AG04450 (cell line): ENCODE data around the gene LRRC3C. TPM values are rescaled to one million over a fixed set of nuclear protein-coding genes. Genes with fewer than 3 reads are reported as not detected.

Source experiments
- CTCF ChIA-PET: fragments of 300-600, 350-600 bp; formaldehyde crosslinking; extraction: SDS; loops from one replicate; lab custom pipeline; 2022; ENCODE audit warnings: antibody characterized with exemption, inconsistent platforms; lab: Charles Lee
- POLR2A ChIA-PET: fragments of 350-600 bp; formaldehyde crosslinking; extraction: SDS; loops from one replicate; lab custom pipeline; 2021; ENCODE audit warnings: antibody characterized with exemption, inconsistent platforms; lab: Yijun Ruan, JAX
- DNase-seq: peaks from one replicate; pipeline ENCODE4 v3.0.0-alpha.2; 2011; ENCODE audit warnings: low read depth, low spot score
- H3K27ac ChIP-seq: one replicate; pipeline ENCODE4 v1.5.1; 2012; ENCODE audit warnings: low read depth, low read length, control low read depth
- H3K27me3 ChIP-seq: one replicate; pipeline ENCODE4 v1.6.0; 2012; ENCODE audit warnings: low read length; ENCODE audit not compliant: control insufficient read depth, insufficient read depth
- H3K4me3 ChIP-seq: 2 replicates; pipeline ENCODE4 v1.5.1; 2011; ENCODE audit warnings: mild to moderate bottlenecking, low read depth, low read length, control low read depth
- H3K9me3 ChIP-seq: 2 replicates; pipeline ENCODE4 v1.5.1; 2012; ENCODE audit warnings: low read length; ENCODE audit not compliant: control insufficient read depth, insufficient read depth
- polyA plus RNA-seq: library from polyadenylated mRNA; depleted of rRNA; stranded (reverse); fragments of >200 nt; gene quantifications from 2 replicates; pipeline ENCODE4 v1.2.3, GENCODE V29; 2011; rRNA removed
- TF ChIP-seq, protein P1 (sequence below): IDR thresholded peaks from 2 replicates; pipeline ENCODE4 v1.5.1; 2011; ENCODE audit warnings: low read depth, low read length, control low read depth, inconsistent platforms

LRRC3C gene
- polyA plus RNA-seq, 1 experiment: not detected

DNA sequence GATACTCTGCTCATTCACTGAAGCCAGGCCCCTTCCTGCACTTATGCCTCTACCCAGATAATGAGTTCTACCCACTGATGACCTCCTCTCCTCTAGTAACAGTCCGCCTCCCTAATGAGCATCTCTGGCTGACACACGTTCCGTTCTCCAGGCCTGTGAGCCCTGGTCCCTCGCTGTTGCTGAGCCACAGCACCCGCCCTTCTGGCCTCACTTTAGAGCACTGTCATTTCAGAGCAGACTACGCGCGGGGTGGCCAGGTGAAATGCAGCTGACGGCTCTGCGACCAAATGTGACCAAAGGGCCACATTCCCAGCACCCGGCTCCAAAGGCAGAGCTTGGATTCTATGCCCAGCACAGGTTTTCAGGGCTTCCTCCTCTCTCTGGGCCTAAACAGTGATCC is 66.9 kb downstream of the LRRC3C start:
- TF ChIP-seq, protein P1, sequence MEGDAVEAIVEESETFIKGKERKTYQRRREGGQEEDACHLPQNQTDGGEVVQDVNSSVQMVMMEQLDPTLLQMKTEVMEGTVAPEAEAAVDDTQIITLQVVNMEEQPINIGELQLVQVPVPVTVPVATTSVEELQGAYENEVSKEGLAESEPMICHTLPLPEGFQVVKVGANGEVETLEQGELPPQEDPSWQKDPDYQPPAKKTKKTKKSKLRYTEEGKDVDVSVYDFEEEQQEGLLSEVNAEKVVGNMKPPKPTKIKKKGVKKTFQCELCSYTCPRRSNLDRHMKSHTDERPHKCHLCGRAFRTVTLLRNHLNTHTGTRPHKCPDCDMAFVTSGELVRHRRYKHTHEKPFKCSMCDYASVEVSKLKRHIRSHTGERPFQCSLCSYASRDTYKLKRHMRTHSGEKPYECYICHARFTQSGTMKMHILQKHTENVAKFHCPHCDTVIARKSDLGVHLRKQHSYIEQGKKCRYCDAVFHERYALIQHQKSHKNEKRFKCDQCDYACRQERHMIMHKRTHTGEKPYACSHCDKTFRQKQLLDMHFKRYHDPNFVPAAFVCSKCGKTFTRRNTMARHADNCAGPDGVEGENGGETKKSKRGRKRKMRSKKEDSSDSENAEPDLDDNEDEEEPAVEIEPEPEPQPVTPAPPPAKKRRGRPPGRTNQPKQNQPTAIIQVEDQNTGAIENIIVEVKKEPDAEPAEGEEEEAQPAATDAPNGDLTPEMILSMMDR: no peak
- ChIA-PET POLR2A (no interaction called here), CTCF (no interaction called here)
- Histone ChIP-seq H3K9me3 (no peaks in the 10 kb centered on the region), H3K4me3 (no peak overlapping the region), H3K27ac (no peak overlapping the region), H3K27me3 (no peaks in the 10 kb centered on the region)
- no peak for DNase-seq

Other genes with a start within 250 kb of the LRRC3C start
- 9.6 and 13.9 TPM in 2 replicates for gene PGAP3, start 239.7 kb upstream of the LRRC3C start, polyA plus RNA-seq
- 21.2 and 27.9 TPM in 2 replicates for gene ERBB2, start 227.7 kb upstream of the LRRC3C start, polyA plus RNA-seq
- 31.9 and 45.4 TPM in 2 replicates for gene MIEN1, start 197.2 kb upstream of the LRRC3C start, polyA plus RNA-seq
- gene GRB7, start 189.8 kb upstream of the LRRC3C start, polyA plus RNA-seq: 0.05 and 0.14 TPM in 2 replicates
- gene IKZF3, start 63.4 kb upstream of the LRRC3C start, polyA plus RNA-seq: not detected in 2 replicates
- not detected in 2 replicates for gene ZPBP2, start 59.5 kb upstream of the LRRC3C start, polyA plus RNA-seq
- 5.0 and 5.3 TPM in 2 replicates for gene GSDMB, start 9.1 kb upstream of the LRRC3C start, polyA plus RNA-seq
- 45.6 and 76.0 TPM in 2 replicates for gene ORMDL3, start 131 bp upstream of the LRRC3C start, polyA plus RNA-seq
- gene GSDMA, start 35.3 kb downstream of the LRRC3C start, polyA plus RNA-seq: not detected in 2 replicates
- gene PSMD3, start 53.1 kb downstream of the LRRC3C start, polyA plus RNA-seq: 62.6 and 81.6 TPM in 2 replicates
- gene CSF3, start 87.7 kb downstream of the LRRC3C start, polyA plus RNA-seq: 0.05 TPM in 1 of 2 replicates, not detected in the other
- gene MED24, start 126.7 kb downstream of the LRRC3C start, polyA plus RNA-seq: 47.0 and 54.0 TPM in 2 replicates
- gene THRA, start 135.2 kb downstream of the LRRC3C start, polyA plus RNA-seq: 25.2 and 32.0 TPM in 2 replicates
- gene NR1D1, start 172.9 kb downstream of the LRRC3C start, polyA plus RNA-seq: 0.62 and 1.0 TPM in 2 replicates
- gene MSL1, start 194.2 kb downstream of the LRRC3C start, polyA plus RNA-seq: 69.8 and 92.2 TPM in 2 replicates
- 40.1 and 46.9 TPM in 2 replicates for gene CASC3, start 212.8 kb downstream of the LRRC3C start, polyA plus RNA-seq
- 2.9 and 3.0 TPM in 2 replicates for gene RAPGEFL1, start 249.7 kb downstream of the LRRC3C start, polyA plus RNA-seq